HG02852 (cell line): ENCODE measurements around the gene NEK8.
"Not testable (repeated sequence)": the region's sequence is repeated elsewhere in the genome, so short reads cannot be mapped to it uniquely, and the experiment has no call there.

Source experiments
- ATAC-seq: cut with Tn5 transposase; IDR thresholded peaks from one replicate; pipeline ENCODE4 v1.9.1; 2021; ENCODE audit warnings: mild to moderate bottlenecking, moderate library complexity; ENCODE audit not compliant: unreplicated experiment

Gene NEK8

DNA sequence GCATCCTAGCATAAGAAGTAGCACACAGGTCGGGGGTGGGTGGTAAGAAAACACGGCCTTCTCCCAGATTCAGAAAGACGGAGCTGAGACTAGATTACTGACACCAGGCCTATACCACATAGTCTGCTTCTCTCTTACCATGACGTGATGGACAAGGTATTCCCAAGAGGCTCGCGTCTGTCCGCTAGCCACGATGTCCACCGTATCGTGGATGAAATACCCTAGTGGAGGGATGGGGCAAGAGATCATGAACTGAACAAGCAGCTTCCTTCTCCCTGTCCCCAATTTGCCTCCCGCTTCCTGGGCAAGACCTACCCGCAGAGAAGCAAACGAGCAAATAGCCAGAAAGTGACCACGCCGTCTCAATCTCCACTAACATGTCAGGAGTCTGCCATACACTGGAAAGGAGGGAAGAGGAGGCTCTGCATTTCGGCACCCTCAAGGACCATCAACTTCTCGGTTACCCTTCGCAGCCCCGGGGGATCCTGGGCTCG is 3.4 kb upstream of the NEK8 start:
- no peak for ATAC-seq

DNA sequence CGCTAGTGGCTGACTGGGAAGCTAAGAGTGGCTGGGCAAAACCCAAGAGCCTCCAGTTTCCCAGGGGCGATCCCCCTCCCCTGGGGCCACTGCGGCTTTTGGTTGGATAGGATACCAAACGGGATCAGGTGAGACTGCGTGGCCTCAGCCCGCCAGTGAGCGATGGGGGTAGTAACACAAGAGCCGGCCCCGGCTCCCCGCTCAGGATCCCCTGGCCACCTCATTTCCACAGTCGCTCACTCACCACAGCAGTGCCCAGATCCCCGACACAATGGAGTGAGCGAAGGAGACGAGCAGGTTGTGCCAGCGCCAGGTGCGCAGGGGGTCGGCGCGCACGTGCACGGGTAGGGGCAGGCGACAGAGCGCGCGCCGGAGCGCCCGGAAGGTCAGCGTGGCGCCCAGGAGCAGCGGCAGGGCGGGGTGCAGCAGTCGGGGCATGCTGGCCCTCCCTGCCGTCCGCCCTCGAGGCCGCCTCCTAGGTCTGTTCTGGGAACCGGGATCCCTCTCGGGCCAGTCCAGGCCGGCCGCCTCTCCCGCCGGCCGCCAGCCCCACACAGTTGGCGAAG is 2.8 kb upstream of the NEK8 start:
- ATAC-seq = no peak

DNA sequence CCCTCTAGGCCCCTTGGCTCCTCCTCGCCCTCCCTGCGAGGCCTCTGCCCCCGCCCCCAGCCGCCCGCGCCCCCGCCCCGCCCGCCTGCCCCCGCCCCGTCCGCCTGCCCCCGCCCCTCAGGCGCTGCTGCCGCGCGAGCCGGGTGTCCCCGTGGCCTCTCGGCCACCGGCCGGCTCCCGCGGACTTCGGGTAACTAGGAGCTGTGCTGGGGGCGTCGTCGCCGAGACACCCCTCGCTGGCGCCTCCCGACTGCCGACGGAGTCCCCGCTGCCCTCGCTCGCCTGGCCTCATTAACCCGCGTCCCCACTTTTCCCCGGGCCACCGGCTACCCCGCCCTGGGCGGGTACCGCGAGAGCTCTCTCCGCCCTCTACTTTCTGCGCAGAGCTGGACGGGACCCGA is 2.4 kb upstream of the NEK8 start, which contains the start of gene TLCD1:
Gene TLCD1, minus strand, starts transcription at position 8 of the 401 bp plus-strand sequence. CDS start 136 bp downstream, outside the sequence.
- no peak for ATAC-seq

DNA sequence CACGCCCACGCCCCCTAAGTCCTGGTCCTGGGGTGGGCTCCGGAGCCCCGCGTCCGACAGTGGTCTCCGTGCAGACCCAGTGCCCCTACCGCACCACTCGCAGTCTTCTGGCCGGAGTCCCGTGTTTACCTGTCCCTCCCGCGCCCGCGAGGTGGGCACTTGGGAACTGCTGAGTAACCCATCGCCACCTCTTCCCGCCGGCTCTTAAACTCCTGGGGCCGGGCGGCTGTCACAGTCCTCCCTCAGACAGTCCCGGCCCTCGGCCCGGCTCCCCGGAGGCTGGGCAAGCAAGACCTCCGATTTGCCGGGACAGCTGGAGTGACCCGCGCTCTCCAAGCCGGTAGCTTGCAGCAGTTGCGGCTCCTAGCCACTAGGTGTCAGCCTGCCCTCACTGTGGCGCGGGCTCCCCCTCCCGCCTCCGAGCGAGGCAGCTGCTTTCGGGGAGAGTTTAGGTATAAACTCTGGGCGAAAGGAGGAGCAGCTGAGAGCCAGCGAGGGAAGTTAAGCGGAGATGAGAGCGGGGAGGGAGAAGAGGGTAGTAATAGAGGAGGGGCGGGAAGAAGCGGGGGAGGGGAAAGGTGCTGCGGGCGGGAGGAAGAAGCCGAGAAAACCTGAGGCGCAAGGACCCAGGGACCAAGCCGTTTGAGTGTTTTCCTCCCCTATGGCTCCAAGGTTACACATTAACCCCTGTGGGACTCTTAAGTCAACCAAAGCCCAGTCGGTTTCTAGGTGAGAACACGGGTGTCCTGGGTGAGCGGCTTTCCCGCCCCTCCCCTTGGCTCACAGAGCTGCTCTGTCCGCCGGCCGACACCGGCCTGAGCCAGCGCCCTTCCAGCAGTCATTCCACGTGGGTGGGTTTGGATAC is 1.7 kb upstream of the NEK8 start:
- ATAC-seq = peak; percentile 29

- no peak for ATAC-seq
Measured at GRCh38 chr17:28729950-28730330, 1.4 kb downstream of the NEK8 start.

GRCh38 chr17:28733346-28733745 is 4.8 kb downstream of the NEK8 start:
- ATAC-seq = no peak

DNA sequence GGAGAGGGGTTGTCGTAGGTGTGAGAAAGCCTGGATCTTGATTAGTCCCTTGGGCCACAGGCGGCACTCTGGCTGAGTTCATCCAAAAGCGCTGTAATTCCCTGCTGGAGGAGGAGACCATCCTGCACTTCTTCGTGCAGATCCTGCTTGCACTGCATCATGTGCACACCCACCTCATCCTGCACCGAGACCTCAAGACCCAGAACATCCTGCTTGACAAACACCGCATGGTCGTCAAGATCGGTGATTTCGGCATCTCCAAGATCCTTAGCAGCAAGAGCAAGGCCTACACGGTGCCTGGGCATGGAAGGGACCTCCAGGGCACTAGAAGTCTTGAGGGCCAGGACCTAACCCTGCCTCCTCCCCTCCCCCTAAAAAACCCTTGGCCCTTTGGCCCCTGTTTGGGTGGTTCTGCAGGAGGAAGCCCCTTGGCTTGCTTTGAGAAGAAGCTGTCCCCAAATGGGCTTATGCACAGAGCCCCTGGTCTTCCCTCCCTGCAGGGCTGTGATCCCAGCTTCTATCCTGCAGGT is 6.2 kb downstream of the NEK8 start:
- no peak for ATAC-seq

- ATAC-seq = no peak
Measured at GRCh38 chr17:28735242-28735722, 6.7 kb downstream of the NEK8 start.

DNA sequence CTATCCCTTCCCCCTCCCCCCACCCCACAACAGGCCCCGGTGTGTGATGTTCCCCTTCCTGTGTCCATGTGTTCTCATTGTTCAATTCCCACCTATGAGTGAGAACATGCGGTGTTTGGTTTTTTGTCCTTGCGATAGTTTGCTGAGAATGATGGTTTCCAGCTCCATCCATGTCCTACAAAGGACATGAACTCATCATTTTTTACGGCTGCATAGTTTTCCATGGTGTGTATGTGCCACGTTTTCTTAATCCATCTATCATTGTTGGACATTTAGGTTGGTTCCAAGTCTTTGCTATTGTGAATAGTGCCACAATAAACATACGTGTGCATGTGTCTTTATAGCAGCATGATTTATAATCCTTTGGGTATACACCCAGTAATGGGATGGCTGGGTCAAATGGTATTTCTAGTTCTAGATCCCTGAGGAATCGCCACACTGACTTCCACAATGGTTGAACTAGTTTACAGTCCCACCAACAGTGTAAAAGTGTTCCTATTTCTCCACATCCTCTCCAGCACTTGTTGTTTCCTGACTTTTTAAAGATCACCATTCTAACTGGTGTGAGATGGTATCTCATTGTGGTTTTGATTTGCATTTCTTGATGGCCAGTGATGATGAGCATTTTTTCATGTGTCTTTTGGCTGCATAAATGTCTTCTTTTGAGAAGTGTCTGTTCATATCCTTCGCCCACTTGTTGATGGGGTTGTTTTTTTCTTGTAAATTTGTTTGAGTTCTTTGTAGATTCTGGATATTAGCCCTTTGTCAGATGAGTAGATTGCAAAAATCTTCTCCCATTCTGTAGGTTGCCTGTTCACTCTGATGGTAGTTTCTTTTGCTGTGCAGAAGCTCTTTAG is 7.6 kb downstream of the NEK8 start:
- not testable (repeated sequence) for ATAC-seq

GRCh38 chr17:28737316-28737715 is 8.7 kb downstream of the NEK8 start:
- no peak for ATAC-seq

- ATAC-seq = peak; percentile 73
Measured at GRCh38 chr17:28737770-28738679, 9.4 kb downstream of the NEK8 start.

- no peak for ATAC-seq
Measured at GRCh38 chr17:28738680-28739384, 10.2 kb downstream of the NEK8 start.

DNA sequence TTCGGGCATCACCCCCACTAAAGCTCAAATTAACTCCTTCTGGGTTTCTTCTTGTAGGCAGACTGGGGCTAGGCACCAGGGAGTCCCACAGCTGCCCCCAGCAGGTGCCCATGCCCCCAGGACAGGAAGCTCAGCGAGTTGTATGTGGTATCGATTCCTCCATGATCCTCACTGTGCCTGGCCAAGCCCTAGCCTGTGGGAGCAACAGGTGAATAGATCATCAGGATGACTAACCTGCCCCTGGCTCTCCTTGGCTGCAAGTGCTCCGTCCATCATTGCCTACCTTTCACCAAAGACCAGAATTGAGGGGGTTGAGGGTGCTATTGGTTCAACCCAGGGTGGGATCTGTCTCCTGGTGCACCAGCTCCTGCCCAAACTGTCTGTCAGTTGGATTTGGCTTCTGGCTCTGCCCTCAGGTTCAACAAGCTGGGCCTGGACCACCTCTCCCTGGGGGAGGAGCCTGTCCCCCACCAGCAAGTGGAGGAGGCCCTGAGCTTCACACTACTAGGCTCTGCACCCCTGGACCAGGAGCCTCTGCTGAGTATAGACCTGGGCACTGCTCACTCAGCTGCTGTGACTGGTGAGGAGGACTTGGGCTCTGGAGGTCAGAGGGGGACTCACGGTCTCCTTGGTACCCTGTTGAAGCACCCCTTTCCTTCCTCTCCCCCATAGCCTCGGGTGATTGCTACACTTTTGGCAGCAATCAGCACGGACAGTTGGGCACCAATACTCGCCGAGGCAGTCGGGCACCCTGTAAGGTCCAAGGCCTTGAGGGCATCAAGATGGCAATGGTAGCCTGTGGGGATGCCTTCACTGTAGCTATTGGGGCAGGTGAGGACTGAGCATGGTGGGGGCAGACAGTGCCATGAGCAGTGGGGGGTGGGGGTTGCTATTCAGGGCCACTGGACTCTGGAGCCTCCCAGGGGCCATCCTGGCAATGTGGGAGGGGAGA is 12.1 kb downstream of the NEK8 start:
- ATAC-seq = no peak

DNA sequence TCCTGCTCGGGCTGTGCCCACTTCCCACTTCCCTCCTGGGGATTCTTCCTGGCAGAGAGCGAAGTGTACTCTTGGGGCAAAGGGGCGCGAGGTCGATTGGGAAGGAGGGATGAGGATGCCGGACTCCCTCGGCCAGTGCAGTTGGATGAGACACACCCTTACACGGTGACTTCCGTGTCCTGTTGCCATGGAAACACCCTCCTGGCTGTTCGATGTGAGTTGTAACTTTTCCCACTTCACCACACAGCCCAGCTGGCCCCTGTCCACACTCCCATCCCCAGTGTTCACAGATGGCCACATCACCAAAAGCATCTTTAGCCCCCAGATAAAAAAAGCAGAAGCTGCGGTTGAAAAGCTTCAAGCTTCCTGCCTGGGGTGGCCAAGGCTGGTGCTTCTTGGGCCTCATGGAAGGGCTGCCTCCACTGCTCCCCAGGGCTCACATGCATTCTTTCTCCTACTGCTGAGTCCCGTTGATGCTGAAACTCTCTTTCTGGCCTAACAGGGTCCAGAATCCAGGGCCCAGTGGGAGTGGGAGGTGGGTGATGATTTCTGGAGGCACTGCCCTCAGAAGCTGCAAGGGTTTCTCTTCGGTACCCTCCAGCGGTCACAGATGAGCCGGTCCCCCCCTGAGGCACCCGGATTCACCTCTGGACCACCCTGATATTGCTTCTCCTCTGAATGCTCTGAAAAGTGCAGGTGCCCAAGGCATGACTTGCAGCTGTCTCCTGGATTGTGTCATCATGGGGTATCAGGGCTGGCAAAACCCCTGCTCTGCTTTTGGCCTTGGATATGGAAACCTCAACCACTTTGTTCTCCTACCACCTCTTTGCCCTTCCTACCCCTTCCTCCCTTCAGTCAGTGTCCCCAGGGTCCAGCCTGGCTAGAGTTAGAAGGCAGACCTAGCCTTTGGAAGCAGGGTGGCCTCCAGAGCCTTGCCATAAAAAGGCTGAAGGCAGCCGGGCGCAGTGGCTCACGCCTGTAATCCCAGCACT is 13.1 kb downstream of the NEK8 start:
- no peak for ATAC-seq

GRCh38 chr17:28743243-28744103 is 14.9 kb downstream of the NEK8 start, which contains the start of gene TRAF4:
Gene TRAF4, plus strand, starts transcription at chr17:28744011. Its CDS starts 102 bp downstream, at chr17:28744113.
- ATAC-seq = peak; percentile 67
